ENCODE data around the gene ABHD2. TPM values are rescaled to one million over a fixed set of nuclear protein-coding genes. Genes with fewer than 3 reads are reported as not detected.

ABHD2 gene
- total RNA-seq, 1 donor from 2014 or later: 45.2 TPM

Small RNA genes lying within 50 kb of the gene (small RNA-seq; reads per million reads assigned to genes)
- gene RNU7-195P: not detected

Other genes with a start within 250 kb of the ABHD2 start
- 4.1 TPM for gene HAPLN3, start 192.9 kb upstream of the ABHD2 start, total RNA-seq
- gene MFGE8, start 175.1 kb upstream of the ABHD2 start, total RNA-seq: 18.3 TPM
- gene RLBP1, start 133.1 kb downstream of the ABHD2 start, total RNA-seq: 3.3 TPM
- 7.3 TPM for gene FANCI, start 155.5 kb downstream of the ABHD2 start, total RNA-seq
- gene POLG, start 246.4 kb downstream of the ABHD2 start, total RNA-seq: 39.1 TPM